Kidney tubule cell (primary cell): ENCODE results near the gene RDH5.
"Not testable (repeated sequence)": the region's sequence is repeated elsewhere in the genome, so short reads cannot be mapped to it uniquely, and the experiment has no call there.

Experiments used
- DNase-seq: peaks from one replicate; pipeline ENCODE4 v3.0.0-alpha.2; 2018; ENCODE audit warnings: low spot score

The RDH5 gene

GRCh38 chr12:55745361-55746173 lies 25.4 kb downstream of the RDH5 start:
- DNase-seq, result no peak

DNA sequence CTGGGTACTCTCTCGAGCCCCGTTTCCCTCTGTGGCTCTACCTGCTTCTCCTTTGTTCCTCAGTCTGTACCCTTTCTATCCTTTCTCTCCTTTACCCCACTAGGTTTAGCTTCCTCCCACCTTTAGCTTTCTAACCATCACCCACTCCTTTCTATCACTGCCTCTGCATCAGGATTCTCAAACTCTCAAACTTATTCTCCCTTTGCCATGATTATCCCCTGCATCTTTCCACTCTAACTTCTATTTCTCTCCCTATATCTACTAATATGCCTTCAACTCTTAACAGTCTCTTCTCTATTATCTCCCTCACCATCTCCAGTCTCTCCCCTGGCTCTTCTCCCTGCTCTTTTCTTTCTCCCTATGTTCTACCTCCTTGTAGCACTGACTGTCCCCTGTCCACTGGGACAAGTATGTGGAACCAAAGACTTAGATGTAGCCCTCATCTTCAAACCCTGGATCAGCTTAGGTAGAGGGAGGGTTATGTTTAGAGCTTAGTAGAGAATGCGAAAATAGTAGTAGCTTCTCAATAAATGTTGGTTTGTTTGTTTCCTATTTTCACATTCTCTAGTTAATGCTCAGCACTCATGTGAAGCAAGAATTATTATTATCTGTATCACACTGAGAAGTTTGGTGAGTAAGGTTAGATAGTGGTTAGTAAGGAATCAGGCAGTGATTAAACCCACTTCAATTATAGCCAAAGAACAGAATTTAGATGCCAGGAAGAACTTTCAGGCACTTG lies 26.1 kb downstream of the RDH5 start:
- no peak for DNase-seq

- no peak for DNase-seq
Measured at GRCh38 chr12:55746913-55747231, 26.7 kb downstream of the RDH5 start.

DNA sequence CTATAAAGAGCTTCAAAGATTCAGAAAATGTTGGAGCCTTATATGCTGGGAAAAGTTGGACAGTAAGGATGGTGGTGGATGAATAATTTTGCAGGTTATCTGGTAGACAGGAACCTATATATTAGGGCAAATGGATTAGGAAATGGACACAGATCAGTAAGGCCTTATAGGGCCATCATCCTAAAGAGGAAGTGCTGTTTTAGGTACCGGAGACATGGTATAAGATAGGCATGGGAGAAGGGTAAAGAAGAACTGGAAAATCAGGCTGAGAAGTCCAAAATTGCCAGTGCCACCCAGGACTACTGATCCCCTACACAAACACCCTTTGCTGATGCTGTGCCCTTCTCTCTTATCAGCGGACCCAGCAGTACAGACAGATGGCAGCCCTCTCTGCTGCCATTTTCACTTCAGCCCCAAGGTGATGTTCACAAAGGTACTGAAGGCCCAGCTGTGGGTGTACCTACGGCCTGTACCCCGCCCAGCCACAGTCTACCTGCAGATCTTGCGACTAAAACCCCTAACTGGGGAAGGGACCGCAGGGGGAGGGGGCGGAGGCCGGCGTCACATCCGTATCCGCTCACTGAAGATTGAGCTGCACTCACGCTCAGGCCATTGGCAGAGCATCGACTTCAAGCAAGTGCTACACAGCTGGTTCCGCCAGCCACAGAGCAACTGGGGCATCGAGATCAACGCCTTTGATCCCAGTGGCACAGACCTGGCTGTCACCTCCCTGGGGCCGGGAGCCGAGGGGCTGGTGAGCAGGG lies 28.2 kb downstream of the RDH5 start:
- no peak for DNase-seq

GRCh38 chr12:55755246-55755645 lies 35.1 kb downstream of the RDH5 start:
- DNase-seq, result no peak

- no peak for DNase-seq
Measured at GRCh38 chr12:55757701-55758100, 37.5 kb downstream of the RDH5 start.

DNA sequence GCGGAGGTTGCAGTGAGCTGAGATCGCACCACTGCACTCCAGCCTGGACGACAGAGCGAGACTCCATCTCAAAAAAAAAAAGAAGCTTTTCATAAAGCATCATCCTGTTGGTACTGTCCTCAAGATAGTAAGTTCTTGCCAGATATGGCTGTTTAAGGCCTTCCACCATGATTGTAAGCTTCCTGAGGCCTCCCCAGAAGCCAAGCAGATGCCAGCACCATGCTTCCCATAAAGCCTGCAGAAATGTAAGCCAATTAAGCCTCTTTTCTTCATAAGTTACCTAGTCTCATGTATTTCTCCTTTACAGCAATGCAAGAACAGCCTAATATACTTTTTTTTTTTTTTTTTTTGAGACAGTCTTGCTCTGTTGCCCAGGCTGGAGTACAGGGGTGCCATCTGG lies 38.4 kb downstream of the RDH5 start:
- DNase-seq, result not testable (repeated sequence)

- no peak for DNase-seq
Measured at GRCh38 chr12:55760663-55761062, 40.5 kb downstream of the RDH5 start.

DNA sequence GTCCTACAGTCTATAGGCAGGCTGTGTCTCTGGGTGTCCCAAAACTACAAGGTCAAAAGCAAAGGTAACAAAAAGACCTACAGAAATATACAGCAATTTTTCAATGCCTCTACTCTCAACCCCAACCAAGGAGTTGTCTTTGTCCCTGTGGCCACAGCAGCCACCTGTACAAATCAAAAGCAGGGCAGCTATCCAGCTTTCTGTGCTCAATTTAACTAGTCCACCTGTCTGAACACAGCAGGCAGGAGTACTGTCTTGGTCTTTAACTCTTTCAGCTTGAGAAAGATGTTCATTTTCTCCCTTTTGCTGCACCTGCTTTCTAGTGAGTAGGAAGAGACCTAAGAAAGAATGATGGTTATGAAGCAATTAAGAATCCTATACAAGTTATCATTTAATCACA lies 42.5 kb downstream of the RDH5 start:
- DNase-seq, result no peak

GRCh38 chr12:55765736-55766290 lies 45.6 kb downstream of the RDH5 start:
- DNase-seq, result no peak

DNA sequence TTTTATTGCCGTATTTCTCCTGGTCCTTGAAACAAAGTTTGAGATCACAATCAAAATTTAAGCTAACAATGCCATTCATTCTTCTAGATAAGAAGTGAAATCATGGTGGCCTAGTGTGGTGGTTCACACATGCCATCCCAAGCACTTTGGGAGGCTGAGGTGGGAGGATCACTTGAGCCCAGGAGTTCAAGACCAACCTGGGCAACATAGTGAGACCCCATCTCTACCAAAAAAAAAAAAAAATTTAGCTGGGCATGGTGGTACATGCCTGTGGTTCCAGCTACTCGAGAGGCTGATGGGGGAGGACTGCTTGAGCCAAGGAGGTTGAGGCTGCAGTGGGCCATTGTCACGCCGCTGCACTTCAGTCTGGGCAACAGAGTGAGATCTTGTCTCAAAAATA lies 47.0 kb downstream of the RDH5 start:
- no peak for DNase-seq

DNA sequence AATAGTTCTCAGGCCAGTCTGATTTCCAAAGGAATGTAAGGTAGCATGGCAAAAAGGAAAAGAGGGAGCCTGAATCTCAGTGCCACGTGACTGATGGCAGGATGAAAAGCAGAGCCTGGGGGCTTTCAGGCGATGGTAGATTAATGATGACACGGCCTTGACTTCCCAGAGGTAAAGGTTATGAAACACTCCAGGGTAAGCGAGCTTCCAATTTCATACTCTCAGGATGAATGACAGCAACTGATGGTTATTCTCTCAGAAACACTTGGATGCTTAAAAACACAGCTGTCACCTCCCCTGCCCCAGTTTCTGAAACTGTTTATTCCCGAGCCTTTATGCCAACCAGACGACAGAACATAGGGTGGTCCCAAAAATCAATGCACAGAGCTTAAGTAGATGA lies 51.5 kb downstream of the RDH5 start:
- DNase-seq, result no peak
